HepG2 (cell line): ENCODE data around the gene FGGY. TPM values are rescaled to one million over a fixed set of nuclear protein-coding genes. Genes with fewer than 3 reads are reported as not detected.

Experiments used
- ATAC-seq: fragments of 200-7000 bp; cut with Tn5 transposase; 3 replicates; pipeline ENCODE4 v1.9.1; 2020; ENCODE audit warnings: mild to moderate bottlenecking, moderate library complexity
- BruUV-seq: library from RNA; stranded (reverse); fragments of 400-500 nt; replicated peaks from 2 replicates; lab custom pipeline; 2021; lab: Mats Ljungman, UMichigan
- CTCF ChIA-PET: fragments of 300-600 bp; formaldehyde crosslinking; extraction: SDS; loops from one replicate; lab custom pipeline; 2021; ENCODE audit warnings: low total read pairs, inconsistent platforms, low intra/inter-chr PET ratio; lab: Yijun Ruan, JAX
- POLR2A ChIA-PET: fragments of 350-600 bp; sonication (Branson Sonifier 250); formaldehyde crosslinking; loops from one replicate; lab custom pipeline; 2020; ENCODE audit warnings: antibody characterized with exemption, inconsistent platforms; lab: Yijun Ruan, JAX
- DNase-seq: peaks from one replicate; pipeline ENCODE4 v3.0.0-alpha.2; 2015; ENCODE audit warnings: low spot score
- FAIRE-seq: peaks from 3 replicates; lab custom pipeline; 2011; peaks lifted over from hg19 to GRCh38; lab: Jason Lieb, UNC
- H2AFZ ChIP-seq: one replicate; pipeline ENCODE4 v1.6.1; 2011; ENCODE audit warnings: low read length, inconsistent platforms
- H3K27ac ChIP-seq: fragments of 300-600 bp; 3 replicates; pipeline ENCODE4 v1.8.0; 2011; ENCODE audit warnings: mixed run types, mild to moderate bottlenecking, mixed read lengths, low read length, inconsistent platforms; ENCODE audit not compliant: insufficient read depth; ENCODE audit errors: extremely low read length
- H3K27me3 ChIP-seq, 2 experiments: fragments of 200-600 bp in 1 of 2; 2 replicates in 1 of 2; 3 replicates in 1 of 2; pipeline versions ENCODE4 v1.6.0 to v1.8.0; 2011; ENCODE audit warnings: low read length in 2 of 2, mild to moderate bottlenecking in 2 of 2, moderate library complexity in 2 of 2, inconsistent platforms in 1 of 2; ENCODE audit not compliant: insufficient read depth in 2 of 2, control insufficient read depth in 1 of 2
- H3K36me3 ChIP-seq, 2 experiments: fragments of 200-600 bp in 1 of 2; replicated peaks in 1 of 2; 2 replicates in 1 of 2; 3 replicates in 1 of 2; pipeline versions ENCODE4 v1.5.1 to v1.8.0; 2011; ENCODE audit warnings: low read length in 2 of 2, inconsistent platforms in 1 of 2; ENCODE audit not compliant: insufficient read depth in 2 of 2, control insufficient read depth in 1 of 2
- H3K4me1 ChIP-seq: 2 replicates; pipeline ENCODE4 v1.5.1; 2012; ENCODE audit warnings: low read length, inconsistent platforms; ENCODE audit not compliant: insufficient read depth
- H3K4me2 ChIP-seq: 2 replicates; pipeline ENCODE4 v1.6.0; 2011; ENCODE audit warnings: low read depth, low read length, inconsistent platforms
- H3K4me3 ChIP-seq, 3 experiments: fragments of 200-600 bp in 1 of 3; sonication (generic), shearing (Covaris generic) in 1 of 3; replicated peaks in 1 of 3; 2 replicates each; pipeline ENCODE4 v1.5.1; 2011 to 2016; ENCODE audit warnings: low read length in 3 of 3, inconsistent platforms in 2 of 3, low read depth in 2 of 3, mild to moderate bottlenecking in 2 of 3, control low read depth in 1 of 3, mixed read lengths in 1 of 3; ENCODE audit not compliant: insufficient read depth in 1 of 3
- H3K79me2 ChIP-seq: one replicate; pipeline ENCODE4 v1.6.1; 2011; ENCODE audit warnings: low read length, inconsistent platforms; ENCODE audit not compliant: insufficient read depth
- H3K9ac ChIP-seq: 2 replicates; pipeline ENCODE4 v1.6.0; 2011; ENCODE audit warnings: mild to moderate bottlenecking, low read depth, low read length, inconsistent platforms; ENCODE audit not compliant: insufficient read depth
- H3K9me3 ChIP-seq: 2 replicates; pipeline ENCODE4 v1.5.1; 2012; ENCODE audit warnings: mild to moderate bottlenecking, low read length
- H4K20me1 ChIP-seq: 2 replicates; pipeline ENCODE4 v1.6.0; 2011; ENCODE audit warnings: inconsistent platforms, mild to moderate bottlenecking, low read length, moderate library complexity; ENCODE audit not compliant: insufficient read depth
- ZNF232 ChIP-seq: sonication (generic); formaldehyde crosslinking; IDR thresholded peaks from 2 replicates; pipeline ENCODE4 v1.4.0; 2020; ENCODE audit warnings: missing genetic modification reagents, borderline replicate concordance
- ZNF329 ChIP-seq: sonication (generic); formaldehyde crosslinking; IDR thresholded peaks from 2 replicates; pipeline ENCODE4 v1.9.0; 2021; ENCODE audit warnings: low read depth, mild to moderate bottlenecking, missing genetic modification reagents
- ZNF768 ChIP-seq: sonication (generic); formaldehyde crosslinking; IDR thresholded peaks from 2 replicates; pipeline ENCODE4 v1.4.0; 2020; ENCODE audit warnings: missing genetic modification reagents
- WGBS: methylation state at CpG from one replicate; pipeline ENCODE4 v1.1.6; 2017; ENCODE audit warnings: low lambda C conversion rate; 5-methylcytosine and 5-hydroxymethylcytosine counted together
- in situ Hi-C: cut with HindIII; loops from 2 replicates; pipeline ENCODE4 v1.10.0; 2017; ENCODE audit warnings: low pct_unique_long_range_greater_than_20kb; ENCODE audit not compliant: extremely low pct_ligation_motif_present
- intact Hi-C: fragments of 100-400 bp; cut with micrococcal nuclease; formaldehyde crosslinking; loops from one replicate; pipeline ENCODE4 v1.10.0; 2022; ENCODE audit not compliant: unreplicated experiment
- polyA plus RNA-seq, 8 experiments: library from polyadenylated mRNA; depleted of rRNA in 3 of 8; stranded (reverse) in 7 of 8; unstranded in 1 of 8; fragments of >200 nt; fragmentation: Illumina TruSeq in 4 of 8; extraction: Trizol in 4 of 8; gene quantifications; 2 replicates each; pipeline versions ENCODE4 v1.2.1 to v1.2.3, GENCODE V29; 2011 to 2016; ENCODE audit warnings: low read depth in 4 of 8, missing spikeins in 1 of 8, mixed read lengths in 1 of 8; ENCODE audit not compliant: insufficient read depth in 1 of 8
- total RNA-seq, 5 experiments: library from RNA; depleted of rRNA; stranded (reverse); fragments of >200 nt; fragmentation: Illumina TruSeq; extraction: Trizol; gene quantifications; 2 replicates each; pipeline ENCODE4 v1.2.3, GENCODE V29; 2016; ENCODE audit warnings: low read depth in 1 of 5

FGGY gene
- total and polyA plus RNA-seq, 2 of the 13 experiments (the other 11 are each of a cell fraction or from before 2014, with no cell fraction given) = 15.7 to 27.5 TPM

- CTCF ChIA-PET = no interaction called here
- Histone ChIP-seq H3K36me3 (no peaks in the 10 kb centered on the region), H3K79me2 (no peaks in the 10 kb centered on the region), H3K4me2 (no peak overlapping the region), H4K20me1 (no peaks in the 10 kb centered on the region), H3K4me3 (no peak overlapping the region), H3K9me3 (no peaks in the 10 kb centered on the region), H2AFZ (no peak overlapping the region), H3K4me1 (no peaks in the 10 kb centered on the region), H3K27me3 (no peaks in the 10 kb centered on the region), H3K27ac (no peak overlapping the region), H3K9ac (no peak overlapping the region)
- POLR2A ChIA-PET = no interaction called here
- intact Hi-C loops (no loop called here), in situ Hi-C loops (no loop called here)
- no TSS peak for BruUV-seq
- TF ChIP-seq ZNF232 (CRISPR knock-in tag) = no peak
- no peak for FAIRE-seq
- ATAC-seq = no peak
- DNase-seq = no peak
Measured at GRCh38 chr1:59332983-59333382, 36.1 kb downstream of the FGGY start.

GRCh38 chr1:59333626-59334277 lies 36.9 kb downstream of the FGGY start:
- DNase-seq (no peak), FAIRE-seq (no peak)
- H3K79me2 ChIP-seq = no peaks in the 10 kb centered on the region
- no peak overlapping the region for H2AFZ ChIP-seq
- H3K4me2 ChIP-seq = no peak overlapping the region
- no peaks in the 10 kb centered on the region for H4K20me1 ChIP-seq
- in situ Hi-C loops = no loop called here
- CTCF ChIA-PET = no interaction called here
- TF ChIP-seq ZNF768 (CRISPR knock-in tag) (peak; percentile 63; the same call in 1 of the 2 replicates), ZNF329 (CRISPR knock-in tag) (no peak)
- TF ChIP-seq, all 625 proteins: peak for 1
- H3K9ac ChIP-seq = no peak overlapping the region
- H3K9me3 ChIP-seq = no peaks in the 10 kb centered on the region
- no TSS peak for BruUV-seq
- WGBS = 92% methylated on average over 3 of the region's 3 CpGs
- no peaks in the 10 kb centered on the region for H3K36me3 ChIP-seq
- POLR2A ChIA-PET = no interaction called here
- no peak overlapping the region for H3K27ac ChIP-seq
- intact Hi-C loops = no loop called here
- no peak for ATAC-seq
- H3K4me3 ChIP-seq = no peak overlapping the region
- H3K27me3 ChIP-seq = no peaks in the 10 kb centered on the region
- no peaks in the 10 kb centered on the region for H3K4me1 ChIP-seq
